Suppressor macrophage treated with lipopolysaccharide for 1 hour (primary cell): Measurements from ENCODE around the gene NDUFC2.
"Not testable (repeated sequence)": the region's sequence is repeated elsewhere in the genome, so short reads cannot be mapped to it uniquely, and the experiment has no call there.

Experiments used
- DNase-seq, 3 donors: peaks; one replicate each; pipeline ENCODE4 v3.0.0-alpha.2; 2020 to 2022

NDUFC2 gene

GRCh38 chr11:78078218-78079167 lies 1.2 kb downstream of the NDUFC2 start:
- peak; percentile 23 to 42 (median 28) for DNase-seq

- not testable (repeated sequence) for DNase-seq
Measured at GRCh38 chr11:78077592-78077991, 2.1 kb downstream of the NDUFC2 start.

- no peak for DNase-seq
Measured at GRCh38 chr11:78076733-78077403, 2.8 kb downstream of the NDUFC2 start.

- DNase-seq: no peak
Measured at GRCh38 chr11:78074756-78075155, 4.9 kb downstream of the NDUFC2 start.

GRCh38 chr11:78072455-78072854 lies 7.2 kb downstream of the NDUFC2 start:
- DNase-seq: no peak

- DNase-seq: no peak
Measured at GRCh38 chr11:78071717-78072116, 7.9 kb downstream of the NDUFC2 start.

GRCh38 chr11:78070621-78071020 lies 9.0 kb downstream of the NDUFC2 start:
- no peak for DNase-seq

GRCh38 chr11:78069465-78069864 lies 10.2 kb downstream of the NDUFC2 start:
- DNase-seq: no peak

GRCh38 chr11:78067704-78068103 lies 12.0 kb downstream of the NDUFC2 start:
- DNase-seq: no peak

GRCh38 chr11:78066471-78066870 lies 13.2 kb downstream of the NDUFC2 start:
- peak; percentile 48 to 66 (median 50) for DNase-seq

- no peak for DNase-seq
Measured at GRCh38 chr11:78065203-78065602, 14.5 kb downstream of the NDUFC2 start.

GRCh38 chr11:78063440-78064181 lies 16.1 kb downstream of the NDUFC2 start, which contains the start of gene THRSP:
THRSP (plus strand) TSS chr11:78063861; CDS start chr11:78063882, 21 bp downstream.
- DNase-seq: no peak

- DNase-seq: no peak
Measured at GRCh38 chr11:78062671-78063070, 17.0 kb downstream of the NDUFC2 start.

GRCh38 chr11:78061921-78062311 lies 17.7 kb downstream of the NDUFC2 start:
- DNase-seq: no peak

GRCh38 chr11:78061088-78061920 lies 18.4 kb downstream of the NDUFC2 start:
- no peak for DNase-seq

- DNase-seq: no peak
Measured at GRCh38 chr11:78060533-78060932, 19.1 kb downstream of the NDUFC2 start.

- DNase-seq: not testable (repeated sequence)
Measured at GRCh38 chr11:78059749-78060328, 19.8 kb downstream of the NDUFC2 start.

- no peak for DNase-seq
Measured at GRCh38 chr11:78057462-78058055, 22.1 kb downstream of the NDUFC2 start.

- DNase-seq: no peak
Measured at GRCh38 chr11:78056093-78056492, 23.6 kb downstream of the NDUFC2 start.

GRCh38 chr11:78054971-78055370 lies 24.7 kb downstream of the NDUFC2 start:
- no peak for DNase-seq
